Kidney (tissue), 14 donors: ENCODE results near the gene GRIA1. TPM values are rescaled to one million over a fixed set of nuclear protein-coding genes. Genes with fewer than 3 reads are reported as not detected.
A peak's percentile ranks its signal among the peaks of the same experiment; 100 is the strongest.

Source experiments
- DNase-seq, 5 donors: peaks; one replicate each; pipeline ENCODE4 v3.0.0-alpha.2; 2013 to 2020
- FAIRE-seq: peaks from 2 replicates; lab custom pipeline; 2012; peaks lifted over from hg19 to GRCh38; lab: Jason Lieb, UNC
- H3K27ac ChIP-seq, 2 donors: one replicate each; pipeline ENCODE4 v1.7.0; 2013; ENCODE audit warnings: low read depth in 2 of 2, low read length in 2 of 2, inconsistent platforms in 1 of 2
- H3K27me3 ChIP-seq: one replicate; pipeline ENCODE4 v1.7.1; 2013; ENCODE audit warnings: low read length, inconsistent platforms; ENCODE audit not compliant: control insufficient read depth, insufficient read depth
- H3K36me3 ChIP-seq, 3 donors: one replicate each; pipeline versions ENCODE4 v1.7.0 to v1.7.1; 2013; ENCODE audit warnings: low read length in 3 of 3, control low read depth in 1 of 3, inconsistent platforms in 1 of 3; ENCODE audit not compliant: insufficient read depth in 3 of 3, control insufficient read depth in 2 of 3
- H3K4me1 ChIP-seq, 3 donors: one replicate each; pipeline versions ENCODE4 v1.7.0 to v1.7.1; 2013; ENCODE audit warnings: low read length in 3 of 3, inconsistent platforms in 1 of 3, low read depth in 1 of 3; ENCODE audit not compliant: control insufficient read depth in 2 of 3, insufficient read depth in 2 of 3
- H3K4me3 ChIP-seq, 3 donors: one replicate each; pipeline versions ENCODE4 v1.7.0 to v1.8.1; 2013; ENCODE audit warnings: low read length in 3 of 3, control low read depth in 1 of 3, inconsistent platforms in 1 of 3
- H3K9ac ChIP-seq, 3 donors: one replicate each; pipeline versions ENCODE4 v1.7.0 to v1.7.1; 2013; ENCODE audit warnings: low read length in 3 of 3, control low read depth in 1 of 3, inconsistent platforms in 1 of 3
- H3K9me3 ChIP-seq, 3 donors: one replicate each; pipeline versions ENCODE4 v1.7.0 to v1.7.1; 2013; ENCODE audit warnings: low read length in 3 of 3, control low read depth in 1 of 3, inconsistent platforms in 1 of 3; ENCODE audit not compliant: control insufficient read depth in 2 of 3, insufficient read depth in 1 of 3
- CTCF ChIP-seq: IDR thresholded peaks from 3 replicates; pipeline ENCODE4 v1.5.1; 2012; ENCODE audit warnings: mild to moderate bottlenecking, moderate library complexity, borderline replicate concordance; ENCODE audit not compliant: insufficient read depth; ENCODE audit errors: extremely low read depth
- intact Hi-C: fragments of 100-400 bp; cut with DNase I; formaldehyde crosslinking; loops from one replicate; pipeline ENCODE4 v1.11.1; 2022
- polyA plus RNA-seq: library from polyadenylated mRNA; stranded (reverse); fragments of 350-450 nt; fragmentation: Illumina TruSeq; extraction: RNeasy Lipid Tissue Mini Kit (QIAGEN cat#74804); gene quantifications from one replicate; pipeline ENCODE4 v1.2.3, GENCODE V29; 2014; ENCODE audit warnings: low read depth, low replicate concordance; ENCODE audit not compliant: insufficient read depth
- total RNA-seq: library from RNA; stranded (reverse); fragmentation: NEBNext Ultra II Directional; extraction: Animal tissue kit (Norgen Biotek cat#: 25700); gene quantifications from one replicate; pipeline ENCODE4 v1.2.1, GENCODE V29; 2021
- donor health status: control.
- donor health status: control.
- donor health status: control.
- donor health status: control.
- donor health status: control.
- donor health status: DM: yes; HTN: yes; CAD: no.
- donor health status: Normal renal cell carcinoma (clear cell type).

Gene GRIA1
- total and polyA plus RNA-seq, 2 donors from 2014 or later = 0.50 TPM; not detected in 1

GRCh38 chr5:153774686-153775085, 284.2 kb downstream of the GRIA1 start:
- Histone ChIP-seq H3K4me1 (no peaks in the 10 kb centered on the region), H3K27me3 (no peaks in the 10 kb centered on the region), H3K9me3 (no peaks in the 10 kb centered on the region), H3K9ac (no peak overlapping the region), H3K36me3 (no peaks in the 10 kb centered on the region), H3K27ac (no peak overlapping the region), H3K4me3 (no peak overlapping the region)
- FAIRE-seq (no peak), DNase-seq (no peak)
- TF ChIP-seq CTCF = no peak
- intact Hi-C loops = no loop called here

GRCh38 chr5:153775923-153776322, 285.5 kb downstream of the GRIA1 start:
- DNase-seq = no peak
- H3K9ac ChIP-seq = no peak overlapping the region
- TF ChIP-seq CTCF = no peak
- no peaks in the 10 kb centered on the region for H3K27me3 ChIP-seq
- H3K27ac ChIP-seq = no peak overlapping the region
- H3K9me3 ChIP-seq = no peaks in the 10 kb centered on the region
- intact Hi-C loops = no loop called here
- H3K4me1 ChIP-seq = no peaks in the 10 kb centered on the region
- no peak for FAIRE-seq
- no peak overlapping the region for H3K4me3 ChIP-seq
- H3K36me3 ChIP-seq = no peaks in the 10 kb centered on the region

- no peaks in the 10 kb centered on the region for H3K36me3 ChIP-seq
- H3K27ac ChIP-seq = no peak overlapping the region
- TF ChIP-seq CTCF = no peak
- no peak overlapping the region for H3K9ac ChIP-seq
- DNase-seq (peak in 4 of 5 donors; percentile 11 to 45 (median 24)), FAIRE-seq (no peak)
- no peaks in the 10 kb centered on the region for H3K4me1 ChIP-seq
- no peak overlapping the region for H3K4me3 ChIP-seq
- H3K27me3 ChIP-seq = no peaks in the 10 kb centered on the region
- intact Hi-C loops = no loop called here
- no peaks in the 10 kb centered on the region for H3K9me3 ChIP-seq
Measured at GRCh38 chr5:153777681-153778581, 287.5 kb downstream of the GRIA1 start.
